ENCODE measurements around the gene PPTC7. TPM values are rescaled to one million over a fixed set of nuclear protein-coding genes. Genes with fewer than 3 reads are reported as not detected.

Gene PPTC7
- total and polyA plus RNA-seq, 7 donors = 16.1 to 30.3 (median 21.0) TPM

DNA sequence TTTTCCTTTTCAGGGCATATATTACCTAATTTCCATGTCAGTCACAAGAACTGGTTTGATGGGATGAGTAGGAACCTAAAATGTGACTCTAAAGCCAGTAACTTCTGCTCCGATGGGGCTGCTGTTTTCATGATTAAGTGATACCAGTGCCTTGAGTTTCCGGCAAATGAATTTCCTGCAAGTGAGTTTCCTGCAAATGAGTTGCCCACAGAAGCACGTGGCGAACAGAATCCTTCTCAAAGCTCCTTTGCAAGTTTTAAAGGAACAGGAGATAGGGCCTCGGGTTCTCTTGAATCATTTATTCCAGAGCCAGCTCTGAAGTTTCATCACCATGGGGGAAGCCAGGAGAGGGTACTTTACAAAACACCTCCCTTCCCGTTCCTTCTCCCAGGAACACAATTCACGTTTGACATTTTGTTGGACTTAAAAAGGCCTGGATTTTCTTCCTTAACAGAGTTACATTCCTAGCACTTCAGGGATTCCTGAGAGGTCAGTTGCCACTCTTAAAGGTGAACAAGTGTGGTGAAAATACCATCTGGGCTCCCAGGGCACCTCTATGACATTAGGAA, 2.2 kb upstream of the PPTC7 start:
- no peak for DNase-seq
- intact Hi-C loops (cut with DNase I) = no loop called here
- Histone ChIP-seq H3K27ac (peak overlapping the region; percentile 56 to 97 (median 96)), H3K9me3 (no peaks in the 10 kb centered on the region), H3K27me3 (no peaks in the 10 kb centered on the region), H3K4me1 (peaks cover 0 to 44% (median 41%) of the 10 kb centered on the region in 4 donors), H3K4me3 (no peak overlapping the region), H3K36me3 (no peaks in the 10 kb centered on the region)
- TF ChIP-seq POLR2A (IDR thresholded peaks at IDR 0.05) = no peak
- TF ChIP-seq POLR2AphosphoS5 (IDR thresholded peaks at IDR 0.05) = peak in 2 of 4 donors; percentile 27 to 38
- WGBS, 2 donors = 30 to 32% methylated on average over 7 of the region's 7 CpGs

DNA sequence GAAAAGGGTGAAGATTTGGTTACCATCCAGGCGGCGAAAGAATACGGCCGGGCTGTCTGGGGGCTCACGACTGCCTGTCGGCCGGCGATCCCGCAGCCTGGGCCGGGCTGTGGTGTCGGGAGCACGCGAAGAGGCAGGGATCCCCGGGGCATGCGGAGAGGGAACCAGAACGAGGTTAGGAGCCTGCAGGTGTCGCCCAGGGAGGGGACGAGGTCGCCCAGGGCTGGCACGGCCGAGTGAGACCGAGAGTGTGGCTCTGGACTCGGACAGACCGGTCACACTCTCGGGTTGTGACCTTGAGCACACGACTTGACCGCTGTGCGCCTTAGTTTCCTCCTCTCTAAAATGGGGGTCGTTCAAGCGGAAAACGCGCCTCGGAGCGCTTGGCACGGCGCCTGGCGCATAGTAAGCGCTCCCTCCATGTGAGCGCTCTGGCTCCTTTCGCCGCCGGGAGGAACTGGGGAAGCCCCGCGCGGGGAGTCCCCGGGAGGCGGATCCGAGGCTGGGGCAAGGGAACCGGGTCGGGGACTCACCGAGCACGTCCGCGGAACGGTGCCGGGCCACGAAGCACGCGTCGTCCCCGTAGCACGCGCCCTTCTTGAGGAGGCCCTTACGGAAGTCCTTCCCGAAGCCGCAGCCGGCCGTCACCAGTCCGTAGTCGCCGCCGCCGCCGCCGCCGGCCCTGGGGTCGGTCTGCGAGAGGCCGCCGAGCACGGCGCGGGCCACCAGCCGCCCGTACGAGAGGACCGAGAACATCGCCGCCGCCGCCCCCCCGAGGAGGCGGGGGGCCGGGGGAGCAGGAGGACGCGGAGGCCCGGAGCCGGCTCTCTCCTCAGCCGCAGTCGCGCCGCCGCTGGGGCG, 612 bp downstream of the PPTC7 start:
- H3K27me3 ChIP-seq = no peaks in the 10 kb centered on the region
- H3K36me3 ChIP-seq = no peaks in the 10 kb centered on the region
- 0% methylated on average over 104 of the region's 104 CpGs for WGBS, 2 donors
- H3K27ac ChIP-seq = peak overlapping the region; percentile 95 to 97 (median 96)
- intact Hi-C loops (cut with DNase I) = loop anchor here (5.0 kb wide), 2 partner anchors 40 to 80 kb away; partner anchors contain the start of genes RAD9B and VPS29
- DNase-seq = peak; percentile 82
- H3K4me1 ChIP-seq = peaks cover 0 to 71% (median 68%) of the 10 kb centered on the region in 4 donors
- H3K9me3 ChIP-seq = no peaks in the 10 kb centered on the region
- peak overlapping the region; percentile 84 to 93 (median 92) for H3K4me3 ChIP-seq
- peak in 2 of 4 donors; percentile 45 to 56 for TF ChIP-seq POLR2AphosphoS5 (IDR thresholded peaks at IDR 0.05)
- TF ChIP-seq, protein P1, sequence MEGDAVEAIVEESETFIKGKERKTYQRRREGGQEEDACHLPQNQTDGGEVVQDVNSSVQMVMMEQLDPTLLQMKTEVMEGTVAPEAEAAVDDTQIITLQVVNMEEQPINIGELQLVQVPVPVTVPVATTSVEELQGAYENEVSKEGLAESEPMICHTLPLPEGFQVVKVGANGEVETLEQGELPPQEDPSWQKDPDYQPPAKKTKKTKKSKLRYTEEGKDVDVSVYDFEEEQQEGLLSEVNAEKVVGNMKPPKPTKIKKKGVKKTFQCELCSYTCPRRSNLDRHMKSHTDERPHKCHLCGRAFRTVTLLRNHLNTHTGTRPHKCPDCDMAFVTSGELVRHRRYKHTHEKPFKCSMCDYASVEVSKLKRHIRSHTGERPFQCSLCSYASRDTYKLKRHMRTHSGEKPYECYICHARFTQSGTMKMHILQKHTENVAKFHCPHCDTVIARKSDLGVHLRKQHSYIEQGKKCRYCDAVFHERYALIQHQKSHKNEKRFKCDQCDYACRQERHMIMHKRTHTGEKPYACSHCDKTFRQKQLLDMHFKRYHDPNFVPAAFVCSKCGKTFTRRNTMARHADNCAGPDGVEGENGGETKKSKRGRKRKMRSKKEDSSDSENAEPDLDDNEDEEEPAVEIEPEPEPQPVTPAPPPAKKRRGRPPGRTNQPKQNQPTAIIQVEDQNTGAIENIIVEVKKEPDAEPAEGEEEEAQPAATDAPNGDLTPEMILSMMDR (IDR thresholded peaks at IDR 0.05) = no peak

DNA sequence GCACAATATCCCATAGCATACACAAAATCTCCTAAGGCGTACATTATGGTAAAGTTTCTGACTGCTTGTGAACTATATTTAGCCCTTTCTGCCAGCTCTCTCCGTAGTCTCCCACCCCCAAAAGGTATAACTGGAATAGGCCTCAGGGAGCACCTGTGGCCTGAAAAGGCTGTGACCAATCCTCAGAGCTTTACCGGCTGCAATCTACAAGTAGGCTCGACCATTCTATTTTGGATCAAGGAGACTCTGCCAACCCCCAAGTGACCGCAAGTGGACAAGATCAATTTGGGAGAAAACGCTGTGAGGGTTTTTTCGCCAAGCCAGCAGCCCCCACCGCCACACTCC, 1.2 kb downstream of the PPTC7 start:
- Histone ChIP-seq H3K4me3 (peak overlapping the region; percentile 84 to 93 (median 92)), H3K27ac (peak overlapping the region; percentile 95 to 97 (median 96)), H3K4me1 (peaks cover 0 to 75% (median 73%) of the 10 kb centered on the region in 4 donors), H3K9me3 (no peaks in the 10 kb centered on the region), H3K36me3 (no peaks in the 10 kb centered on the region), H3K27me3 (no peaks in the 10 kb centered on the region)
- TF ChIP-seq, protein P1 (IDR thresholded peaks at IDR 0.05) = no peak
- TF ChIP-seq EP300 (IDR thresholded peaks at IDR 0.05) (no peak), POLR2A (IDR thresholded peaks at IDR 0.05) (no peak), POLR2AphosphoS5 (IDR thresholded peaks at IDR 0.05) (no peak)
- intact Hi-C loops (cut with DNase I) = loop anchor here (5.0 kb wide), 2 partner anchors 40 to 80 kb away; partner anchors contain the start of genes RAD9B and VPS29
- no peak for DNase-seq
- 0 to 1% methylated on average over 8 of the region's 8 CpGs for WGBS, 2 donors

DNA sequence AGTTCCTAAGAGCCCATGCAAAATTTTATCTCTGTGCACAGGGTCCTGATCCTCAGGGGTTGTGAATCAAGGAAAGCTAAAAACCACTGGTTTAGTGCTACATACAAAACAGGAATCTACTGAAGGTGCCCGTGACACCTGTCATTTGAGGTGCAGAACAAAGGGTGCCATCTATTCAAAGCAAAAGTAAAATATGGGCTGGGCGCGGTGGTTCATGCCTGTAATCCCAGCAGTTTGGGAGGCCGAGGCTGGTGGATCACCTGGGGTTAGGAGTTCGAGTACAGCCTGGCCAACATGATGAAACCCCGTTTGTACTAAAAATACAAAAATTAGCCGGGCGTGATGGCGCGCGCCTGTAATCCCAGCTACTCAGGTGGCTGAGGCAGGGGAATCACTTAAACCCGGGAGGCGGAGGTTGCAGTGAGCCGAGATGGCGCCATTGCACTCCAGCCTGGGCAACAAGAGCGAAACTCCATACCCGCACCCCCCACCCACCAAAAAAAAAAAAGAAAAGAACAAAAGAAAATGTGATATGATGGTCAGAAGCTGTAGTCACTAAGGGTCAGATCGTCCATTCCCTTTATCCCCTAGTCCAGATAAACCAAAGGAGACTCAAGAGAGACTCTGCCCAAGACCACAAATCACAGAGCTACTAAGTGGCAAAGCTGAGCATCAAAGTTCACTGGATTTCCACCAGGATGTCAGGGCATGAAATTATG, 3.4 kb downstream of the PPTC7 start:
- H3K36me3 ChIP-seq = no peaks in the 10 kb centered on the region
- H3K27me3 ChIP-seq = no peaks in the 10 kb centered on the region
- no peaks in the 10 kb centered on the region for H3K9me3 ChIP-seq
- H3K4me1 ChIP-seq = peaks cover 0 to 82% (median 74%) of the 10 kb centered on the region in 4 donors
- intact Hi-C loops (cut with DNase I) = loop anchor here (5.0 kb wide), 2 partner anchors 37 to 77 kb away; partner anchors contain the start of genes RAD9B and VPS29
- TF ChIP-seq EP300 (IDR thresholded peaks at IDR 0.05) (no peak), POLR2AphosphoS5 (IDR thresholded peaks at IDR 0.05) (no peak), POLR2A (IDR thresholded peaks at IDR 0.05) (no peak)
- TF ChIP-seq, protein P1 (IDR thresholded peaks at IDR 0.05) = no peak
- 87 to 89% methylated on average over 18 of the region's 18 CpGs for WGBS, 2 donors
- DNase-seq = no peak
- peak overlapping the region in 1 of 4 donors; percentile 96 for H3K27ac ChIP-seq
- H3K4me3 ChIP-seq = no peak overlapping the region

All from sigmoid colon (tissue), 7 donors.